Endodermal cell (in vitro differentiated cells): Measurements from ENCODE around the gene VAV3. TPM values are rescaled to one million over a fixed set of nuclear protein-coding genes. Genes with fewer than 3 reads are reported as not detected.

Experiments
- DNase-seq: peaks from one replicate; pipeline ENCODE4 v3.0.0-alpha.2; 2017
- H3K27ac ChIP-seq: 2 replicates; pipeline ENCODE4 v1.5.1; 2013; ENCODE audit warnings: mild to moderate bottlenecking, low read depth, low read length, moderate library complexity
- H3K27me3 ChIP-seq: 2 replicates; pipeline ENCODE4 v1.6.1; 2013; ENCODE audit warnings: mild to moderate bottlenecking, low read length, moderate library complexity; ENCODE audit not compliant: insufficient read depth, control insufficient read depth, poor library complexity, severe bottlenecking
- H3K36me3 ChIP-seq: 2 replicates; pipeline ENCODE4 v1.7.0; 2013; ENCODE audit warnings: mild to moderate bottlenecking, low read length, moderate library complexity; ENCODE audit not compliant: control insufficient read depth, insufficient read depth
- H3K4me1 ChIP-seq: one replicate; pipeline ENCODE4 v1.7.0; 2013; ENCODE audit warnings: low read length; ENCODE audit not compliant: control insufficient read depth, insufficient read depth
- H3K4me3 ChIP-seq: 2 replicates; pipeline ENCODE4 v1.5.1; 2013; ENCODE audit warnings: mild to moderate bottlenecking, low read length, moderate library complexity
- H3K9ac ChIP-seq: 2 replicates; pipeline ENCODE4 v1.6.1; 2013; ENCODE audit warnings: mild to moderate bottlenecking, low read length, moderate library complexity; ENCODE audit not compliant: poor library complexity, severe bottlenecking; ENCODE audit errors: extremely low read depth
- H3K9me3 ChIP-seq: 2 replicates; pipeline ENCODE4 v1.6.1; 2013; ENCODE audit warnings: mild to moderate bottlenecking, low read length, moderate library complexity; ENCODE audit not compliant: control insufficient read depth
- H3K27ac Mint-ChIP-seq: 2 replicates; pipeline ENCODE4 v1.8.0; 2020; ENCODE audit warnings: mixed read lengths
- H3K27me3 Mint-ChIP-seq: 2 replicates; pipeline ENCODE4 v1.8.0; 2021; ENCODE audit warnings: mild to moderate bottlenecking, mixed read lengths; ENCODE audit not compliant: insufficient read depth
- H3K36me3 Mint-ChIP-seq: 2 replicates; pipeline ENCODE4 v1.8.0; 2020; ENCODE audit warnings: low read depth, mixed read lengths
- H3K4me1 Mint-ChIP-seq: 2 replicates; pipeline ENCODE4 v1.8.0; 2020; ENCODE audit warnings: mixed read lengths
- H3K4me3 Mint-ChIP-seq: 2 replicates; pipeline ENCODE4 v1.8.0; 2020; ENCODE audit warnings: mild to moderate bottlenecking, moderate library complexity, mixed read lengths
- H3K9me3 Mint-ChIP-seq: 2 replicates; pipeline ENCODE4 v1.8.0; 2020; ENCODE audit warnings: mild to moderate bottlenecking, mixed read lengths
- WGBS, 2 experiments: methylation state at CpG; one replicate each; pipeline versions ENCODE4 v1.1.5 to v1.1.7; 2013; ENCODE audit warnings: missing lambda C conversion rate in 2 of 2, mixed read lengths in 1 of 2; ENCODE audit not compliant: insufficient coverage in 1 of 2, insufficient read length in 1 of 2; 5-methylcytosine and 5-hydroxymethylcytosine counted together
- total RNA-seq, 2 donors: library from RNA; stranded (reverse); fragmentation: NEBNext Ultra II Directional in 1 of 2; extraction: Animal tissue kit (Norgen Biotek cat#: 25700) in 1 of 2; gene quantifications; 2 replicates in 1 of 2; 3 replicates in 1 of 2; pipeline ENCODE4 v1.2.1, GENCODE V29; 2021
- TF ChIP-seq, protein P1 (sequence below): fragments of 200-600 bp; sonication (generic); conservative IDR thresholded peaks from 2 replicates; pipeline ENCODE4 v1.5.0; 2021; ENCODE audit warnings: antibody characterized with exemption, mild to moderate bottlenecking

VAV3 gene
- total RNA-seq, 2 donors from 2014 or later = 6.9 to 9.6 TPM

DNA sequence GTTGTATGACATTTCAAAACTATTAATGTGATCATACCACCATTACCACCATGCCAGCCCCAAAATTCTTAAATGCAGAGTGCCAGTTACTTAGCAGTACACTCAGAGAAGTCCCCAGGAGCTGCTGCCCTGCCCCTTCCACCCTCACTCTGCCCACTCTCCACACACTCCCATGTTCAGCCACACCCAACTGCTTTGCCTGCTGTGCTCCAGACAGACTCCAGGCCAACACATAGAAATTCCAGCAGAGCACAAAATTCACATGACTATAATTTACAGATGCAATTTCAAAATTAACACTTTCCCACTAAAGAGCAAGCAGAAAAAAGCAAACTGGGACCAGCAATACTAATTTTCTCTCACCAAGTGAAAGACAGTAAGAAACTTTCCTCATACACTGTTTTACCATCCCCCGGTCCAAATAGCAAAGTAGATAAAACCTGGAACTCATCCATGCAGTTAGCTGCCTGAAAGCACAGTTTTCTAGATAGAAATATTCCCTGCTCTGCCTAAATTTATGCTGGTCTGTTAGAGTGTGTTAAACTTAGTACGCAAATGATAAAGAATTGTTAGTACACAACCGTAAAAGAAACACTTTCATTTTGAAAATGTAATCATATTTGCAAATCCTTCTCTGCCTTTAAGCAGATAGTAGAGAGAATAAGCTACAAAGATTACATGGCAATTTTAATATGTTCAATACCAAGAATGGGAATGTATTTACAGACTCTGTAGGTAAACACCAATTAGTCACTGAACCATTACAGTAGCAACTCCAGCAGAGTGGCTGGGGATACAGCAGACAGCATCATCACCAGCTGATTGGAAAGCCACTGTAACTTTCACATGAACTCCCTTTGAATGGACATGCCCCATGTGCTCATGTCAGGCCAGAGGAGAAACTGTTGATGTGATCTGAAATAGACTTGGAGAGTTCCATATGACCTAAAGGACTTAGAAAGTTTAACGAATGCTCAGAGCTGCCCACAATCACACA, 176.5 kb downstream of the VAV3 start:
- Mint-ChIP-seq H3K27ac (no peak overlapping the region), H3K4me3 (no peak overlapping the region), H3K27me3 (peaks cover 16% of the 10 kb centered on the region), H3K9me3 (no peaks in the 10 kb centered on the region), H3K36me3 (no peaks in the 10 kb centered on the region), H3K4me1 (peaks cover 28% of the 10 kb centered on the region)
- DNase-seq = no peak
- peaks cover 58% of the 10 kb centered on the region for H3K27me3 ChIP-seq
- H3K27ac ChIP-seq = no peak overlapping the region
- H3K4me1 ChIP-seq = no peaks in the 10 kb centered on the region
- no peaks in the 10 kb centered on the region for H3K36me3 ChIP-seq
- H3K4me3 ChIP-seq = no peak overlapping the region
- no peaks in the 10 kb centered on the region for H3K9me3 ChIP-seq
- TF ChIP-seq, protein P1, sequence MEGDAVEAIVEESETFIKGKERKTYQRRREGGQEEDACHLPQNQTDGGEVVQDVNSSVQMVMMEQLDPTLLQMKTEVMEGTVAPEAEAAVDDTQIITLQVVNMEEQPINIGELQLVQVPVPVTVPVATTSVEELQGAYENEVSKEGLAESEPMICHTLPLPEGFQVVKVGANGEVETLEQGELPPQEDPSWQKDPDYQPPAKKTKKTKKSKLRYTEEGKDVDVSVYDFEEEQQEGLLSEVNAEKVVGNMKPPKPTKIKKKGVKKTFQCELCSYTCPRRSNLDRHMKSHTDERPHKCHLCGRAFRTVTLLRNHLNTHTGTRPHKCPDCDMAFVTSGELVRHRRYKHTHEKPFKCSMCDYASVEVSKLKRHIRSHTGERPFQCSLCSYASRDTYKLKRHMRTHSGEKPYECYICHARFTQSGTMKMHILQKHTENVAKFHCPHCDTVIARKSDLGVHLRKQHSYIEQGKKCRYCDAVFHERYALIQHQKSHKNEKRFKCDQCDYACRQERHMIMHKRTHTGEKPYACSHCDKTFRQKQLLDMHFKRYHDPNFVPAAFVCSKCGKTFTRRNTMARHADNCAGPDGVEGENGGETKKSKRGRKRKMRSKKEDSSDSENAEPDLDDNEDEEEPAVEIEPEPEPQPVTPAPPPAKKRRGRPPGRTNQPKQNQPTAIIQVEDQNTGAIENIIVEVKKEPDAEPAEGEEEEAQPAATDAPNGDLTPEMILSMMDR = no peak
- no peak overlapping the region for H3K9ac ChIP-seq
- WGBS, 2 experiments = 97 to 100% methylated on average over 2 to 3 of the region's 4 CpGs

DNA sequence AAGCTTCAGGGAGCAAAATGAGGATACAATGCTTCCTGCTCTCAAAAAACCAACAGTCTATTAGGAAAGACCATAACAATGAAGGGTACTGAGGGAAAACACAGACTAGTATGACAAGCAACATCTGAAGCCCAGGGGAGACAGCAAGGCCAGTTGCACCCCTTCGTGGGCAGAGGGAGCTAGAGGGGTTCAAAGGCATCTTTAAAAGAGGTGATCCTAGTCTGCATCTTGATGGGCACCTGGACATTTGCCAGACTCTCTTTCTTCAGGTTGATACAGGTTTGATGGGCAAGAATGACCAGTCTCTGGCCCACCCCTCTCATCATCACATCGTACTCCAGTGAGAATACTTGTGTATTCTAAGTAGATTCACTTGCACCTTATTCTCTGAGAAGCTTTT, 177.7 kb downstream of the VAV3 start:
- no peaks in the 10 kb centered on the region for H3K9me3 ChIP-seq
- no peak overlapping the region for H3K4me3 ChIP-seq
- H3K36me3 ChIP-seq = no peaks in the 10 kb centered on the region
- TF ChIP-seq, protein P1 = peak; percentile 72
- Mint-ChIP-seq H3K4me1 (peaks cover 21% of the 10 kb centered on the region), H3K9me3 (no peaks in the 10 kb centered on the region), H3K27me3 (peaks cover 15% of the 10 kb centered on the region), H3K36me3 (no peaks in the 10 kb centered on the region), H3K4me3 (no peak overlapping the region), H3K27ac (no peak overlapping the region)
- WGBS, 2 experiments = 67% methylated on average over 1 to 2 of the region's 2 CpGs
- H3K4me1 ChIP-seq = no peaks in the 10 kb centered on the region
- peak; percentile 79 for DNase-seq
- H3K27ac ChIP-seq = no peak overlapping the region
- no peak overlapping the region for H3K9ac ChIP-seq
- peaks cover 54% of the 10 kb centered on the region for H3K27me3 ChIP-seq

DNA sequence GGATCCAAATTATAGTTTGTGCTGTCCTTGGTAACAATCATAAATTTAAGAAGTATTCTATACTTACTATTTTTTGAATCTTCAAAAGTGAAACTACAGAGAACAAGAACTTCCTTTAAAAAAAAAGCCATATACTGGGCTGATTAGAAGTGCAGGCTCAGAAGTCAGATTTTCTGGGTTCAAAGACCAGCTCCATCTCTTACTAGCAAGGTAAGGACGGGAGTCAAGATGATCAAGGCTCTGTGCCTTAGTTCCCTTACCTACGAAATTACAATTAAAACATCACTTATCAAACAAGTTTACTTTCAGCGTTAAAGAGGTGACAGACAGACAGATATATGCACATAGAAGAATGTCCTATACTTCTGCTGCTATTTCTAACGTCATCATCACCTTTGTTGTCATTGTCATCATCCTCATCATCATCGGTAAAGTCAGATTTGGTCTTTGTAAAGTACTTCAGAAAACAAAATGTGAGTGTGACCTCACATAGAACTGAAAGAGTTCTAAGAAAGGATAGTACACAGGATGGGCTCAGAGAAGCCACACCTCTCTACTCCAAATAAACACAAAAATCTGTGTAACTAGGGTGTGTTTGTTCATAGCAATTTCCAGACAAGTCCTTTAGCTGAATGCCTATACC, 178.7 kb downstream of the VAV3 start:
- Histone ChIP-seq H3K9me3 (no peaks in the 10 kb centered on the region), H3K9ac (no peak overlapping the region), H3K27ac (no peak overlapping the region), H3K4me3 (no peak overlapping the region), H3K4me1 (no peaks in the 10 kb centered on the region), H3K27me3 (peaks cover 45% of the 10 kb centered on the region), H3K36me3 (no peaks in the 10 kb centered on the region)
- no peak overlapping the region for H3K27ac Mint-ChIP-seq
- H3K4me3 Mint-ChIP-seq = no peak overlapping the region
- H3K27me3 Mint-ChIP-seq = peaks cover 12% of the 10 kb centered on the region
- WGBS, 2 experiments = 86 to 89% methylated on average over 4 to 5 of the region's 5 CpGs
- TF ChIP-seq, protein P1 = no peak
- no peaks in the 10 kb centered on the region for H3K36me3 Mint-ChIP-seq
- peaks cover 21% of the 10 kb centered on the region for H3K4me1 Mint-ChIP-seq
- no peaks in the 10 kb centered on the region for H3K9me3 Mint-ChIP-seq
- DNase-seq = no peak
